AG08395 (cell line): ENCODE results near the gene KRTAP10-5.

Experiments
- DNase-seq: peaks from one replicate; pipeline ENCODE4 v3.0.0; 2012; ENCODE audit warnings: mixed read lengths, low spot score

Gene KRTAP10-5

GRCh38 chr21:44549525-44550211 is 30.7 kb downstream of the KRTAP10-5 start:
- DNase-seq = no peak

GRCh38 chr21:44548922-44549321 is 31.5 kb downstream of the KRTAP10-5 start:
- DNase-seq = no peak

- no peak for DNase-seq
Observed at GRCh38 chr21:44548381-44548780, 32.0 kb downstream of the KRTAP10-5 start.

GRCh38 chr21:44547656-44548331 is 32.6 kb downstream of the KRTAP10-5 start:
- DNase-seq = no peak

- DNase-seq = no peak
Observed at GRCh38 chr21:44544566-44544965, 35.8 kb downstream of the KRTAP10-5 start.

- no peak for DNase-seq
Observed at GRCh38 chr21:44542716-44543115, 37.7 kb downstream of the KRTAP10-5 start.

- DNase-seq = no peak
Observed at GRCh38 chr21:44540741-44541288, 39.6 kb downstream of the KRTAP10-5 start.

GRCh38 chr21:44539991-44540666 is 40.3 kb downstream of the KRTAP10-5 start, which contains the start of gene KRTAP10-1:
TSS of gene KRTAP10-1 (minus strand) at chr21:44540195. CDS start at chr21:44540150, 45 bp downstream.
- no peak for DNase-seq

- DNase-seq = no peak
Observed at GRCh38 chr21:44539046-44539445, 41.4 kb downstream of the KRTAP10-5 start.

GRCh38 chr21:44537930-44538911 is 42.2 kb downstream of the KRTAP10-5 start:
- no peak for DNase-seq

- no peak for DNase-seq
Observed at GRCh38 chr21:44535963-44536362, 44.4 kb downstream of the KRTAP10-5 start.

- no peak for DNase-seq
Observed at GRCh38 chr21:44534688-44535087, 45.7 kb downstream of the KRTAP10-5 start.

GRCh38 chr21:44533891-44534627 is 46.3 kb downstream of the KRTAP10-5 start:
- no peak for DNase-seq

- no peak for DNase-seq
Observed at GRCh38 chr21:44533121-44533890, 47.1 kb downstream of the KRTAP10-5 start.

GRCh38 chr21:44532712-44533111 is 47.7 kb downstream of the KRTAP10-5 start:
- no peak for DNase-seq

GRCh38 chr21:44531606-44532564 is 48.5 kb downstream of the KRTAP10-5 start:
- no peak for DNase-seq

- DNase-seq = no peak
Observed at GRCh38 chr21:44530903-44531605, 49.4 kb downstream of the KRTAP10-5 start.
